H1 (cell line): ENCODE measurements around the gene TMEM273. TPM values are rescaled to one million over a fixed set of nuclear protein-coding genes. Genes with fewer than 3 reads are reported as not detected.

Experiments
- ATF2 ChIP-seq: IDR thresholded peaks from 2 replicates; pipeline ENCODE4 v1.6.1; 2012; ENCODE audit warnings: low read length, inconsistent platforms
- CHD2 ChIP-seq: IDR thresholded peaks from 2 replicates; pipeline ENCODE4 v1.6.1; 2012; ENCODE audit warnings: low read length, improper control_type of control experiment
- CHD7 ChIP-seq: fragments of 300-600 bp; sonication (generic); IDR thresholded peaks from 2 replicates; pipeline ENCODE4 v1.7.1; 2012; ENCODE audit warnings: low read length, moderate library complexity, mild to moderate bottlenecking, inconsistent platforms; ENCODE audit not compliant: insufficient replicate concordance
- CTCF ChIP-seq, 3 experiments: IDR thresholded peaks; 1 replicate in 2 of 3; 2 replicates in 1 of 3; pipeline versions ENCODE4 v1.5.1 to v1.6.1; 2011; ENCODE audit warnings: low read length in 3 of 3, mild to moderate bottlenecking in 3 of 3, inconsistent platforms in 2 of 3, low read depth in 1 of 3, moderate library complexity in 1 of 3; ENCODE audit not compliant: insufficient read depth in 1 of 3; ENCODE audit errors: control extremely low read depth in 1 of 3
- HDAC6 ChIP-seq: IDR thresholded peaks from one replicate; pipeline ENCODE4 v1.7.1; 2012; ENCODE audit warnings: low read depth, mild to moderate bottlenecking, inconsistent platforms, low read length, moderate library complexity
- KDM5A ChIP-seq: fragments of 200-600 bp; IDR thresholded peaks from 2 replicates; pipeline ENCODE4 v1.7.1; 2012; ENCODE audit warnings: mild to moderate bottlenecking, low read length, inconsistent platforms, mixed read lengths
- MAX ChIP-seq: IDR thresholded peaks from 2 replicates; pipeline ENCODE4 v1.6.1; 2012; ENCODE audit warnings: inconsistent platforms
- polyA plus RNA-seq, 7 experiments: library from polyadenylated mRNA; depleted of rRNA in 3 of 7; stranded (reverse) in 5 of 7; unstranded in 2 of 7; fragments of >200 nt in 5 of 7; fragments of 200-250 nt in 2 of 7; gene quantifications; 1 replicate in 5 of 7; 2 replicates in 1 of 7; 4 replicates in 1 of 7; pipeline versions ENCODE4 v1.2.1 to v1.2.3, GENCODE V29; 2011 to 2013; ENCODE audit warnings: missing spikeins in 2 of 7, mixed read lengths in 2 of 7
- total RNA-seq: library from RNA; stranded (reverse); fragmentation: NEBNext Ultra II Directional; extraction: Animal tissue kit (Norgen Biotek cat#: 25700); gene quantifications from 2 replicates; pipeline ENCODE4 v1.2.1, GENCODE V29; 2021

The TMEM273 gene
- total and polyA plus RNA-seq, 2 of the 8 experiments (the other 6 are each of a cell fraction or from before 2014, with no cell fraction given), result not detected

GRCh38 chr10:49191349-49191748, 3.2 kb upstream of the TMEM273 start (continued):
- TF ChIP-seq CHD7, result no peak
- TF ChIP-seq CHD2, result no peak
- TF ChIP-seq ATF2, result no peak
- TF ChIP-seq MAX, result no peak
- no peak for TF ChIP-seq CTCF (IDR thresholded peaks at IDR 0.05; ENCODE audit: control extremely low read depth in 1 of 3, insufficient read depth in 1 of 3, low read depth in 1 of 3, low read length in 3 of 3)
- TF ChIP-seq KDM5A, result no peak
- TF ChIP-seq HDAC6, result no peak
